DOHH2 (cell line): Measurements from ENCODE around the gene SRC.

Experiments
- H3F3A ChIP-seq: fragments of 200-600 bp; sonication (generic), shearing (Covaris generic); 2 replicates; pipeline ENCODE4 v1.6.0; 2016; ENCODE audit warnings: antibody characterized with exemption, mild to moderate bottlenecking; ENCODE audit not compliant: control insufficient read depth, insufficient read depth
- H3K27ac ChIP-seq: fragments of 200-600 bp; sonication (generic); 2 replicates; pipeline ENCODE4 v1.5.1; 2014; ENCODE audit warnings: low read depth, mild to moderate bottlenecking, low read length, moderate library complexity
- H3K27me3 ChIP-seq: fragments of 200-600 bp; sonication (generic); 2 replicates; pipeline ENCODE4 v1.6.1; 2014; ENCODE audit warnings: mild to moderate bottlenecking, low read length, mixed read lengths; ENCODE audit not compliant: control insufficient read depth
- H3K36me3 ChIP-seq: fragments of 200-600 bp; sonication (generic); 2 replicates; pipeline ENCODE4 v1.6.1; 2014; ENCODE audit warnings: mild to moderate bottlenecking, low read length, moderate library complexity, mixed read lengths; ENCODE audit not compliant: control insufficient read depth
- H3K4me1 ChIP-seq: fragments of 200-600 bp; sonication (generic); 2 replicates; pipeline ENCODE4 v1.6.1; 2014; ENCODE audit warnings: mild to moderate bottlenecking, low read length, mixed read lengths; ENCODE audit not compliant: control insufficient read depth
- H3K4me2 ChIP-seq: fragments of 200-600 bp; sonication (generic); 2 replicates; pipeline ENCODE4 v1.6.0; 2014; ENCODE audit warnings: mild to moderate bottlenecking, low read length, moderate library complexity
- H3K4me3 ChIP-seq: fragments of 200-600 bp; sonication (generic); 2 replicates; pipeline ENCODE4 v1.5.1; 2014; ENCODE audit warnings: mild to moderate bottlenecking, low read length, mixed read lengths
- H3K79me2 ChIP-seq: fragments of 200-600 bp; sonication (generic); 2 replicates; pipeline ENCODE4 v1.6.1; 2014; ENCODE audit warnings: mild to moderate bottlenecking, low read length, mixed read lengths; ENCODE audit not compliant: control insufficient read depth
- H3K9me2 ChIP-seq: fragments of 200-600 bp; sonication (generic); replicated peaks from 2 replicates; pipeline ENCODE4 v1.6.1; 2014; ENCODE audit warnings: mild to moderate bottlenecking, low read length, mixed read lengths; ENCODE audit not compliant: control insufficient read depth
- H3K9me3 ChIP-seq: fragments of 200-600 bp; sonication (generic); 2 replicates; pipeline ENCODE4 v1.6.1; 2014; ENCODE audit warnings: antibody characterized with exemption, low read length, mixed read lengths; ENCODE audit not compliant: control insufficient read depth, insufficient read depth
- H4K20me1 ChIP-seq: fragments of 200-600 bp; sonication (generic); 2 replicates; pipeline ENCODE4 v1.6.0; 2014; ENCODE audit warnings: low read depth, mild to moderate bottlenecking, antibody characterized with exemption, low read length, moderate library complexity; ENCODE audit not compliant: control insufficient read depth, insufficient read depth
- CTCF ChIP-seq: fragments of 200-600 bp; sonication (generic); IDR thresholded peaks from one replicate; pipeline ENCODE4 v1.5.1; 2014; ENCODE audit warnings: antibody characterized with exemption, mild to moderate bottlenecking, low read depth, low read length; ENCODE audit not compliant: poor library complexity, severe bottlenecking
- EZH2phosphoT487 ChIP-seq: fragments of 200-600 bp; sonication (generic); IDR thresholded peaks from 2 replicates; pipeline ENCODE4 v1.6.1; 2017; ENCODE audit warnings: borderline replicate concordance, mild to moderate bottlenecking, antibody characterized with exemption, low read length, moderate library complexity, mixed read lengths

SRC gene

GRCh38 chr20:37326666-37327065 is 19.3 kb upstream of the SRC start:
- TF ChIP-seq EZH2phosphoT487 (no peak), CTCF (no peak)
- H3F3A ChIP-seq: no peaks in the 10 kb centered on the region
- no peak overlapping the region for H3K4me2 ChIP-seq
- no peaks in the 10 kb centered on the region for H4K20me1 ChIP-seq
- H3K27ac ChIP-seq: no peak overlapping the region
- H3K27me3 ChIP-seq: 0 out of 2 replicates have a peak, but pooled peaks cover 3% of the 10 kb centered on the region
- H3K36me3 ChIP-seq: no peaks in the 10 kb centered on the region
- no peaks in the 10 kb centered on the region for H3K9me2 ChIP-seq
- peaks cover 5% of the 10 kb centered on the region; the same call in 1 of the 2 replicates for H3K9me3 ChIP-seq
- no peaks in the 10 kb centered on the region for H3K4me1 ChIP-seq
- no peaks in the 10 kb centered on the region for H3K79me2 ChIP-seq
- no peak overlapping the region for H3K4me3 ChIP-seq

GRCh38 chr20:37327748-37328147 is 18.2 kb upstream of the SRC start:
- TF ChIP-seq CTCF: no peak
- TF ChIP-seq EZH2phosphoT487: no peak
- Histone ChIP-seq H3K36me3 (no peaks in the 10 kb centered on the region), H3F3A (no peaks in the 10 kb centered on the region), H3K4me3 (no peak overlapping the region), H3K79me2 (no peaks in the 10 kb centered on the region), H3K4me1 (no peaks in the 10 kb centered on the region), H3K9me3 (no peaks in the 10 kb centered on the region), H3K9me2 (no peaks in the 10 kb centered on the region), H3K27me3 (0 out of 2 replicates have a peak, but pooled peaks cover 3% of the 10 kb centered on the region), H3K4me2 (no peak overlapping the region), H4K20me1 (no peaks in the 10 kb centered on the region), H3K27ac (no peak overlapping the region)

- Histone ChIP-seq H3F3A (no peaks in the 10 kb centered on the region), H3K27me3 (peaks cover 3% of the 10 kb centered on the region; the same call in 1 of the 2 replicates), H3K36me3 (no peaks in the 10 kb centered on the region), H3K4me2 (no peak overlapping the region), H4K20me1 (no peaks in the 10 kb centered on the region), H3K4me3 (no peak overlapping the region), H3K27ac (no peak overlapping the region), H3K79me2 (no peaks in the 10 kb centered on the region), H3K4me1 (no peaks in the 10 kb centered on the region), H3K9me2 (no peaks in the 10 kb centered on the region), H3K9me3 (no peaks in the 10 kb centered on the region)
- TF ChIP-seq CTCF: no peak
- TF ChIP-seq EZH2phosphoT487: no peak
These were observed 17.6 kb upstream of the SRC start for GRCh38 chr20:37328149-37328945.
